SK-N-SH treated with all-trans-retinoic acid at 6 μM for 48 hours (cell line): ENCODE measurements around the gene CHMP2B.

Source experiments
- ARNTL ChIP-seq: fragments of 450-650 bp; formaldehyde crosslinking; IDR thresholded peaks from 2 replicates; pipeline ENCODE4 v1.5.0; 2020; ENCODE audit warnings: low read depth, mild to moderate bottlenecking, moderate library complexity, borderline replicate concordance
- ISL1 ChIP-seq: fragments of 250-450 bp; sonication (Bioruptor Pico); IDR thresholded peaks from 2 replicates; pipeline ENCODE4 v2.1.2; 2022; ENCODE audit warnings: mild to moderate bottlenecking, moderate library complexity
- PPARA ChIP-seq: fragments of 250-450 bp; sonication (Bioruptor Pico); IDR thresholded peaks from 2 replicates; pipeline ENCODE4 v1.5.0; 2020; ENCODE audit warnings: mild to moderate bottlenecking, borderline replicate concordance
- ZFP3 ChIP-seq: fragments of 250-450 bp; sonication (Bioruptor Pico); IDR thresholded peaks from 2 replicates; pipeline ENCODE4 v1.5.0; 2020; ENCODE audit warnings: mild to moderate bottlenecking, moderate library complexity
- ZNF565 ChIP-seq: fragments of 450-650 bp; formaldehyde crosslinking; conservative IDR thresholded peaks from 2 replicates; pipeline ENCODE4 v1.5.0; 2020; ENCODE audit warnings: low read depth, mild to moderate bottlenecking, moderate library complexity

GRCh38 chr3:87228316-87228715, 1.2 kb downstream of the CHMP2B start:
- TF ChIP-seq ZNF565 (CRISPR knock-in tag) (no peak), ARNTL (CRISPR knock-in tag) (no peak), ISL1 (CRISPR knock-in tag) (no peak), PPARA (CRISPR knock-in tag) (no peak), ZFP3 (no peak)
